GM12873 (cell line): ENCODE measurements around the gene PCCA.

Source experiments
- TF ChIP-seq, protein P1 (sequence below): IDR thresholded peaks from 2 replicates; pipeline ENCODE4 v1.5.1; 2012; ENCODE audit warnings: low read depth, mild to moderate bottlenecking, moderate library complexity, low read length, control low read depth; ENCODE audit not compliant: insufficient read depth; ENCODE audit errors: missing control alignments

PCCA gene

GRCh38 chr13:100273138-100273537 is 184.2 kb downstream of the PCCA start:
- TF ChIP-seq, protein P1, sequence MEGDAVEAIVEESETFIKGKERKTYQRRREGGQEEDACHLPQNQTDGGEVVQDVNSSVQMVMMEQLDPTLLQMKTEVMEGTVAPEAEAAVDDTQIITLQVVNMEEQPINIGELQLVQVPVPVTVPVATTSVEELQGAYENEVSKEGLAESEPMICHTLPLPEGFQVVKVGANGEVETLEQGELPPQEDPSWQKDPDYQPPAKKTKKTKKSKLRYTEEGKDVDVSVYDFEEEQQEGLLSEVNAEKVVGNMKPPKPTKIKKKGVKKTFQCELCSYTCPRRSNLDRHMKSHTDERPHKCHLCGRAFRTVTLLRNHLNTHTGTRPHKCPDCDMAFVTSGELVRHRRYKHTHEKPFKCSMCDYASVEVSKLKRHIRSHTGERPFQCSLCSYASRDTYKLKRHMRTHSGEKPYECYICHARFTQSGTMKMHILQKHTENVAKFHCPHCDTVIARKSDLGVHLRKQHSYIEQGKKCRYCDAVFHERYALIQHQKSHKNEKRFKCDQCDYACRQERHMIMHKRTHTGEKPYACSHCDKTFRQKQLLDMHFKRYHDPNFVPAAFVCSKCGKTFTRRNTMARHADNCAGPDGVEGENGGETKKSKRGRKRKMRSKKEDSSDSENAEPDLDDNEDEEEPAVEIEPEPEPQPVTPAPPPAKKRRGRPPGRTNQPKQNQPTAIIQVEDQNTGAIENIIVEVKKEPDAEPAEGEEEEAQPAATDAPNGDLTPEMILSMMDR: no peak

- TF ChIP-seq, protein P1: no peak
These were observed 184.7 kb downstream of the PCCA start for GRCh38 chr13:100273552-100273951.

- TF ChIP-seq, protein P1: no peak
These were observed 186.1 kb downstream of the PCCA start for GRCh38 chr13:100274942-100275506.

GRCh38 chr13:100275746-100276145 is 186.9 kb downstream of the PCCA start:
- TF ChIP-seq, protein P1: no peak

- TF ChIP-seq, protein P1: no peak
These were observed 191.8 kb downstream of the PCCA start for GRCh38 chr13:100280681-100281080.

GRCh38 chr13:100290165-100290801 is 201.4 kb downstream of the PCCA start:
- TF ChIP-seq, protein P1: no peak

DNA sequence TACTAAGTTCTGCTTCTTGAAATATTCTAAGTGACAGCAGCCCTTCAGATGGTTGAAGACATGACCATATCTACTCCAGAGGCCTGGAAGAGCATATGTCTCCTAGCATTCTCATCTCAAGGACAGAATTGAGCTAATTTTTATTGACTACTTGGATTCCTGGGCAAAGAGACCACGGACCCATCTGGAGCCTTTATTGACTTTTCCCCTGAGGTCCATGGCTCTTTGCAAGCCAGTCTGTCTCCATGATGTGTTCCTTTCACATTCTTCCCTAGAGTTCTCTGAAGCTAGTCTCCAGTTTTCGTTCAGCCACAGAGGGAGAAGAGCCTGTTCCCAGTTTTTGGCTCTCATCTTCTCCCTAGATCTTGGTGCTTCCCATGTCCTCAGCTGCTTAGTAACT is 202.7 kb downstream of the PCCA start:
- TF ChIP-seq, protein P1: no peak
